HepG2 (cell line): ENCODE results near the gene PCGF2. TPM values are rescaled to one million over a fixed set of nuclear protein-coding genes. Genes with fewer than 3 reads are reported as not detected.

Source experiments
- BRD4 ChIP-seq: sonication (generic); formaldehyde crosslinking; IDR thresholded peaks from 2 replicates; pipeline ENCODE4 v1.4.0; 2020; ENCODE audit warnings: missing genetic modification reagents
- CBX1 ChIP-seq: IDR thresholded peaks from one replicate; pipeline ENCODE4 v1.6.1; 2016; ENCODE audit warnings: antibody characterized with exemption, low read depth
- DRAP1 ChIP-seq: IDR thresholded peaks from 2 replicates; pipeline ENCODE4 v1.6.1; 2016; ENCODE audit warnings: missing genetic modification reagents, missing compliant biosample characterization
- ESRRA ChIP-seq: sonication (generic); formaldehyde crosslinking; IDR thresholded peaks from 2 replicates; pipeline ENCODE4 v1.5.1; 2020; ENCODE audit warnings: mild to moderate bottlenecking, low read depth, missing genetic modification reagents
- KLF11 ChIP-seq: IDR thresholded peaks from 2 replicates; pipeline ENCODE4 v1.6.1; 2016; ENCODE audit warnings: missing compliant biosample characterization
- LBX2 ChIP-seq: sonication (generic); formaldehyde crosslinking; IDR thresholded peaks from 2 replicates; pipeline ENCODE4 v1.5.0; 2020; ENCODE audit warnings: missing genetic modification reagents, mild to moderate bottlenecking, borderline replicate concordance
- MNT ChIP-seq: fragments of 450-650 bp; IDR thresholded peaks from 2 replicates; pipeline ENCODE4 v1.6.1; 2016
- NFRKB ChIP-seq: fragments of 450-650 bp; IDR thresholded peaks from 2 replicates; pipeline ENCODE4 v1.6.1; 2017
- NR3C1 ChIP-seq: sonication (generic); formaldehyde crosslinking; IDR thresholded peaks from 2 replicates; pipeline ENCODE4 v1.4.0; 2020; ENCODE audit warnings: missing genetic modification reagents
- PBX2 ChIP-seq: IDR thresholded peaks from 2 replicates; pipeline ENCODE4 v1.6.1; 2016; ENCODE audit warnings: control low read depth
- PITX1 ChIP-seq: sonication (generic); formaldehyde crosslinking; IDR thresholded peaks from 2 replicates; pipeline ENCODE4 v1.5.1; 2020; ENCODE audit warnings: mild to moderate bottlenecking, missing genetic modification reagents
- RAD21 ChIP-seq: fragments of 450-650 bp; formaldehyde crosslinking; IDR thresholded peaks from 2 replicates; pipeline ENCODE4 v1.5.0; 2020; ENCODE audit warnings: mild to moderate bottlenecking
- RXRB ChIP-seq: IDR thresholded peaks from 2 replicates; pipeline ENCODE4 v1.6.1; 2016; ENCODE audit warnings: borderline replicate concordance, missing genetic modification reagents, missing compliant biosample characterization
- ZC3H4 ChIP-seq: sonication (generic); formaldehyde crosslinking; IDR thresholded peaks from 2 replicates; pipeline ENCODE4 v1.4.0; 2020; ENCODE audit warnings: missing genetic modification reagents, borderline replicate concordance
- ZNF18 ChIP-seq: sonication (generic); formaldehyde crosslinking; IDR thresholded peaks from 2 replicates; pipeline ENCODE4 v1.8.0; 2022; ENCODE audit warnings: mild to moderate bottlenecking, missing genetic modification reagents; ENCODE audit not compliant: insufficient replicate concordance
- ZNF414 ChIP-seq: sonication (generic); formaldehyde crosslinking; IDR thresholded peaks from 2 replicates; pipeline ENCODE4 v1.5.0; 2020; ENCODE audit warnings: missing genetic modification reagents
- ZNF430 ChIP-seq: sonication (generic); formaldehyde crosslinking; IDR thresholded peaks from 2 replicates; pipeline ENCODE4 v1.9.0; 2021; ENCODE audit warnings: mild to moderate bottlenecking, missing genetic modification reagents
- ZNF597 ChIP-seq: sonication (generic); formaldehyde crosslinking; IDR thresholded peaks from 2 replicates; pipeline ENCODE4 v1.5.0; 2020; ENCODE audit warnings: missing genetic modification reagents
- ZNF740 ChIP-seq: sonication (generic); formaldehyde crosslinking; IDR thresholded peaks from 2 replicates; pipeline ENCODE4 v1.4.0; 2020; ENCODE audit warnings: missing genetic modification reagents
- ZNF788 ChIP-seq: sonication (generic); formaldehyde crosslinking; IDR thresholded peaks from 2 replicates; pipeline ENCODE4 v1.5.0; 2020; ENCODE audit warnings: mild to moderate bottlenecking, missing genetic modification reagents, borderline replicate concordance
- polyA plus RNA-seq, 8 experiments: library from polyadenylated mRNA; depleted of rRNA in 3 of 8; stranded (reverse) in 7 of 8; unstranded in 1 of 8; fragments of >200 nt; fragmentation: Illumina TruSeq in 4 of 8; extraction: Trizol in 4 of 8; gene quantifications; 2 replicates each; pipeline versions ENCODE4 v1.2.1 to v1.2.3, GENCODE V29; 2011 to 2016; ENCODE audit warnings: low read depth in 4 of 8, missing spikeins in 1 of 8, mixed read lengths in 1 of 8; ENCODE audit not compliant: insufficient read depth in 1 of 8
- total RNA-seq, 5 experiments: library from RNA; depleted of rRNA; stranded (reverse); fragments of >200 nt; fragmentation: Illumina TruSeq; extraction: Trizol; gene quantifications; 2 replicates each; pipeline ENCODE4 v1.2.3, GENCODE V29; 2016; ENCODE audit warnings: low read depth in 1 of 5

Gene PCGF2
- total and polyA plus RNA-seq, 2 of the 13 experiments (the other 11 are each of a cell fraction or from before 2014, with no cell fraction given): 11.6 to 29.4 TPM

GRCh38 chr17:38746004-38746848 is 1.9 kb downstream of the PCGF2 start (continued):
- peak; percentile 77 for TF ChIP-seq ZNF18 (CRISPR knock-in tag)
- TF ChIP-seq RXRB: peak; percentile 83; the same call in 1 of the 2 replicates
- no peak for TF ChIP-seq ZC3H4
- peak; percentile 47; the same call in 1 of the 2 replicates for TF ChIP-seq MNT
- no peak for TF ChIP-seq ZNF597
- TF ChIP-seq LBX2 (CRISPR knock-in tag): no peak
- no peak for TF ChIP-seq PBX2
- peak; percentile 38 for TF ChIP-seq ZNF414 (CRISPR knock-in tag)
- TF ChIP-seq NFRKB: no peak
- no peak for TF ChIP-seq RAD21
- no peak for TF ChIP-seq CBX1
- TF ChIP-seq KLF11 (CRISPR knock-in tag): 0 out of 2 replicates have a peak, but pooled peaks have one; percentile 23
- TF ChIP-seq ZNF740 (CRISPR knock-in tag): peak; percentile 68; the same call in 1 of the 2 replicates
- TF ChIP-seq ZNF788 (CRISPR knock-in tag): peak; percentile 67; the same call in 1 of the 2 replicates
- TF ChIP-seq NR3C1 (CRISPR knock-in tag): no peak
- peak; percentile 77 for TF ChIP-seq ESRRA (CRISPR knock-in tag)
- peak; percentile 71 for TF ChIP-seq ZNF430
- peak; percentile 66 for TF ChIP-seq DRAP1 (CRISPR knock-in tag)
- TF ChIP-seq BRD4: 0 out of 2 replicates have a peak, but pooled peaks have one; percentile 18
- peak; percentile 37; the same call in 1 of the 2 replicates for TF ChIP-seq PITX1 (CRISPR knock-in tag)
